ENCODE results near the gene MYL5.
A peak's percentile ranks its signal among the peaks of the same experiment; 100 is the strongest.
"Not testable (repeated sequence)": the region's sequence is repeated elsewhere in the genome, so short reads cannot be mapped to it uniquely, and the experiment has no call there.

MYL5 gene

DNA sequence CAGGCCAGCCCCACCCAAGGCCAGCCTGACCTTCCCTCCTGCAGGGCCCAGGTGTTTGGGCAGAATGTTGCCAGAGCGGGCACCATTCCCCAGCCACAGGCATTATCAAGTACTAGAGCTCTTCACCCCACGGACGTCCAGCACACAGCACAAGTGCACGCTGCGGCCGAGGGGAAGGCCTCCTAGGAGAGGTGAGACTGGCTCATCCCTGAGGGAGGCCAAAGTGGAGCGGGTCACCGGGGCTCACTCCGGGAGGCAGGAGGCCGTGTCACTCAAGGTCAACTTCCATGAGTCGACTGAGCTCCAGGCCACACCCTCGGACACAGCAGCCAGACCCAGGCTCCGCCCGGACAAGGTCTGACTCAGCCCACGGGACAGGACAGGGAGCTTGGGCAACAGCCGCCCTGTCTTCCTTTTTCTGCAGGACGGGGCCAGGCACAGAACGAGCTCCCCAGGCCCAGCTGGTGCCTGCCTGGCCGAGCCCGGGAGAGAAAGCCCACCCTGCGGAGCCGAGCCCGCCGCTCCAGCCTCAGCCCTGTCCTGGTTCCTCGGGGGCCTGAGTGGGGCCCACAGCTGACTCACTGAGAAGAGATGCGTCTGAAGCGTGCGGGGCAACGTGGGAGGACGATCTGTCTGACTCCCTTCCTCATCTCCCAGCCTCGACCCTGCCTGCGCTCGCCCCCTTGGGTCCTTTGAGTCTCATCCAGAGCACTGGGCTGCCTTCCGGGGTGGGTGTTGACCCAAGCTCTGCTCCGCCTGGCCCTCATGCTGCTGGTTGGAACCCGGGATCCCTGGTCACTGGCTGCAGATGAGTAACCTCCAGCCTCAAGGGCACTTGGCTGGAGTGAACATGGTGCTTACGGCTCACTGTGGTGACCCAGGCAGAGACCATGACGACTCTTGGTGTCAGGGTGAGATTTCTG lies 13.0 kb downstream of the MYL5 start:
- no peak for DNase-seq

DNA sequence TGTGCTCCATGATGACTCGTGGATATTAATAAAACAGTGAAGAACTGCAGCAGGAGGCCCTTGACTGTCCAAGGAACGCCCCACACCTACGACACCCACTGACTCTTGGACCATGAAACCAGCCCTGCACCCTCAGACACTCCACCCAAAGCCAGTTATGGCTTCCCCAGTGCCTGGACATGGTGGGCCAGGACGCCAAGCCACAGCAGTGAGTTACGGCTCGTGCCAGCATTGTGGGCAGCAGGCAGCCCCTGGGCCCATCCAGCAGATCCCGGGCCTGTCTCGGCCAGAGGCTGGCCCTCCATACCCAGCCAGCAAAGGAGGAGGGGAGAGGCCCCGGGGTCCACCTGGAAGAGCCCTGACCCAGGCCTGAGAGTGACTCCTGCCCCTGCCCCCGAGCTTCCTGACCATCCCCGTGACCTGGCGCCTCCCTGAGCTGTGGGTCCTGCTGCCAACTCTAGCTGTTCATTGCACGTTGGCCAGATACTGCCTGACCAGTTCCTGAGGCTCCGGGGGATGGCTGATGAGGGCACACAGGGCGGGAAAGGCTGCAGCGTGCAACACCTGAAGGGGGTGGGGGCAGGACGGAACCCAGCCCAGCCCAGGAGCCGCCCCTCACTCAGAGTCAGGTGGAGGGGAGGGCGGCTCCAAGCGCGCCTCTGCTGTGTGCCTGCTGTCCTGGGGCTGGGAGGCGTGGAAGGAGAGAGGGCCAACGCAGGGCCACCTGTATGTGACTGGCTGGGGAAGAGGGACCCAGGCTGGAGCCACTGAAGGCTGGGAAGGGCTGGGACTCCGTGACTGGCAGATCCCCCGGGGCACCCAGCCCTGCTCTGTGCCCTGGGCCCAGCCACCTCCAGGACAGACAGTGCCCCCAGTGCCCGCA lies 13.9 kb downstream of the MYL5 start:
- no peak for DNase-seq

DNA sequence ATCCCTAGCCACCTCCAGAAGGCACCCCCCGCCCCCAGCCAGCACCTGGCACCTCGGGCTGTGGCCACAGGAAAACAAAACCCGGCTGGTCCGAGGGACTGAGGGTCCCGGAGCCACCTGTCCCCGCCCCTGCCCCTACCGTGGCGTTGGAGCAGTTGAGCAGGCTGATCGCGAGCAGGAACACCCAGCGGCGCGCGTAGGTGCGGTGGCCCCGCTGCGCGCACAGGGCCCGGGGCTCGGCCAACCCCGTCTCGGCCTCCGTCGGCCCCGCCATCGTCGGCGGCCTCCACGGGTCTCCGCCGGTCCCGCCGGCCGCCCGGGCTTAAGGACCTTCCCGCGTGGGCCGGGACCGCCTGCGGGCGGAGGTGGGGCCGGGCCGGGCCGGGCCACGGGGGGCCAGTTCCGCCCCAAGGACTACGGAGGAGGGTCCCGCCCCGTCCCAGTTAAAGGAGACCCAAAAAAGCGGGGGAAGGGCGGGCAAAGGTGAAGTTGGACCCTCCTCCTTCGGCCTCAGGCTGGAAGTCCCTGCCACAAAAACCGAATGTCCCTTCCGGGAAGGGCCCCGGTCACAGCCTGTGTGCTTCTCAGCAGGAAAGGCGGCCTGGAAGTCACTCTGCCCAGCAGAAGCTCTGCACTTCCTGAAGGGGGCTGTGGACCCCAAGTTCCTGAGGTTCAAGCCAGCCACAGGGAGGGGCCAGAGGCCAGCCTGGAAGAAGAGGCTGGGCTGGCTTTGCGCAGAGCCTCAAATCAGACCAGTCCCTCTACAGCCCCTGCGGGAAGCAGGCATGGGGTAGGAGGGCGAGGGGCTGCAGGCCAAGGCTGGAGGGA lies 14.7 kb downstream of the MYL5 start, which contains the start of gene SLC49A3:
Gene SLC49A3, minus strand, starts transcription at position 298 of the 828 bp plus-strand sequence. Its CDS starts 24 bp downstream, at position 274.
- no peak for DNase-seq

DNA sequence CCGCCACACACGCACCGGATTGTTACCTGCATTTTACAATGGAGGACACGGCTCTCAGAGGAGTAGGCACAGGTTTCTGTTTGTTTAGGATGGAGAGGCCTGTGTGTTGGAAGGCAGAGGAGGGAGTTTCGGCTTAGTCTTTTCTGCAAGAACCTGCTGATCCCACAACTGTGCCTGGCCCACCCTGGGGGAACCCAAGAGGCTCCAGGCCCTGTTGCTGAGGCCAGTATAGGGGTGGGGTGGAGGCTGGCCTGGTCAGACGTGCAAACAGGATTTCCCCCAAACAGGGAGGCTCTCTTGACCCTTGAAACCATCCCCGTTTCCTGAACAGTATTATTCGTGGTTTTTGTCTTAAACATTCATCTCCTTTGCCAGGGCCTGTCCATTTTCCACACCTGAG lies 15.4 kb downstream of the MYL5 start:
- DNase-seq: no peak

DNA sequence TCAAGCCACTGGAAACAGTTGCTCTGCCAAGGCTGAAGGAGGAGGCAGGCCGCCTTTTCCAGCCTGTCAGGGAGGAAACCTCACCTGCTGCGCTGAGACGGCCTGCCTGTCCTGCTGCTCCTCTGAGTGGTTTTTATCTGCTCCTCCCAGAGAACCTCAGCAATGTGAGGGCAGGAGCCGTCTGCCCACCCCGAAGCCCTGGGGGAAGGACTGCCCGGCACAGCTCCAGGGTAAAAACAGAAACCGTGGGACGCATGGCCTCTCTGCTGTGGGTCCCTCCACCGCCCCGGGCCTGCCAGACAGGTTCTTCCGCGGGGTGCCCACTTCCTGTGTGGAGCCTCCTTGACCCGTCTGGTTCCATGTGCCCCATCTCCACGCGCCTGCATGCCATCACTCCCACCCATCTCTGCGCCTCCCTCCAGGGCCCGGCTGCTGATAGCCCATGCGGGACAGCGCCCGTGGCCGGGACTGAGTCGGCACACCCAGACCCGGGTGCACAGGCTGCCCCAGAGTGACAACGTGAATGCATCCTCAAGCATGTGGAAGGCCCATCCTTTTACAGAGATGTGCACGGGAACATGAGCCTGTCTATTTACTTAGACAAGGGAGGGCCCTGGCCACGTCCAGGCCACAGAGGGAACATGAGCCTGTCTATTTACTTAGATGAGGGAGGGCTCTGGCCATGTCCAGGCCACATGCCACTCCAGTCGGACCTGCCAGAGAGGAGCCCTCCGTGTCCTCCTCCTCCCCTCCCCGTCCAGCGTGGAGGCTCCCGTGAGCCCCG lies 18.6 kb downstream of the MYL5 start:
- no peak for DNase-seq

DNA sequence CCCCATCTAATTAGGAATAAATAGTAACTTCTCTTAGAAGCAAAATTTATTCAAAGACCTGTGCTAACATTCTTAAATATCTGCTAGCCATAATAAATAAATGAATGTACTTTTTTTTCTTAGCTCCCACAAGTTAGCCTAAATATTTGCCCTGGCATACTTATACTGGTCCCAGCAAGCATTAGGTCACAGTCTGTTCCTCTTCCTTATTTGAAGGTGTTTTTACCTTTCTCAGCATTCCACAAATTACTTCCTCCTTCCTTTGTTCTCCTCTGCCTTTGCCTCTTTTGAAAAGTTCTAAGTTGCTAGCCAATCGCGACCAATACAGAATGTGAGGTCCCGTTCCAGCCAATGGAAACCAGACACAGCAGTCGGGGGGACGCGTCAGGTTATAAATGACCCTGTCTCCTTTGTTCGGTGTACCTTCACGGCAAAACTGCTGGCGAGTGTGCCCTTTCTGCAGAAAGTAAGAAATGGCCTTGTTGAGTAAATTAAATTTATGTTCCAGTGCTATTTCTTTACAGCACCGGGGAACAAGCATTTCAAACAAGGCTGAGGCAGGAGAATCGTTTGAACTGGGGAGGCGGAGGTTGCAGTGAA lies 20.1 kb downstream of the MYL5 start:
- not testable (repeated sequence) for DNase-seq

DNA sequence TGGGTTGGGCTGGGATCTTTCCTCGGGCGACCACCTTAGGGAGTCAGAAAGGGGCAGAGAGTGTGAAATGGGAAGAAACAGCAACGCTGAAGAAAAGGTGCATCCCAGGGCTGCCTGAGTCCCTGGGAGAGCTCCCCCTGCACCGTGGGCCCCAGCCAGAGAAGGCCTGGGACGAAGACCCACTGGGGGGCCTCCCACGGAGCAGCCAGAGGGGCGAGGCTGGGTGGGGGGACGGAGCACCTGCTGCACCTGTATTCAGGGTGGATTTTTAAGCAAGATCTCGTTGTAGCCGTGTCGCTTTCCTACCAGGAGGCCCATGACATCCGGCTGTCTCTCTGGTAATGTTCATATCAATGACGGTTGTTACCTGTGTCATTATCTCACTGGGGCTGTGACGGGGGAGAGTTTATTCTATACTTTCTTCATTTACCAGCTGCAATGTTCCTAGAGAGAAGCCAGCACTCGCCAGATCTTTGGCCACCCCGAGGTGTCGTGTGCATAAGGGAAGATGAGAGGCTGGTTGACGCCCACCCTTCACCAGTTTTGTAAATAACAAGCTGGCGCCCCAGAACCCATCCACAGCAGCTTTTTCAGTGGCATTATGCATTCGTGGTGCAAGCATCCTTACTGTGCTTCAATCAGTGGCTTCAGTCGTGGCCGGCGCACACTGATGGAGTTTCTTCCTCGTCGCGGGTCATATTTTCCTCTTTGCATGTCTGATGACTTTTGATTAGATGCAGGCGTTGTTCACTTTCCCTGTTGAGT lies 25.7 kb downstream of the MYL5 start:
- no peak for DNase-seq

DNA sequence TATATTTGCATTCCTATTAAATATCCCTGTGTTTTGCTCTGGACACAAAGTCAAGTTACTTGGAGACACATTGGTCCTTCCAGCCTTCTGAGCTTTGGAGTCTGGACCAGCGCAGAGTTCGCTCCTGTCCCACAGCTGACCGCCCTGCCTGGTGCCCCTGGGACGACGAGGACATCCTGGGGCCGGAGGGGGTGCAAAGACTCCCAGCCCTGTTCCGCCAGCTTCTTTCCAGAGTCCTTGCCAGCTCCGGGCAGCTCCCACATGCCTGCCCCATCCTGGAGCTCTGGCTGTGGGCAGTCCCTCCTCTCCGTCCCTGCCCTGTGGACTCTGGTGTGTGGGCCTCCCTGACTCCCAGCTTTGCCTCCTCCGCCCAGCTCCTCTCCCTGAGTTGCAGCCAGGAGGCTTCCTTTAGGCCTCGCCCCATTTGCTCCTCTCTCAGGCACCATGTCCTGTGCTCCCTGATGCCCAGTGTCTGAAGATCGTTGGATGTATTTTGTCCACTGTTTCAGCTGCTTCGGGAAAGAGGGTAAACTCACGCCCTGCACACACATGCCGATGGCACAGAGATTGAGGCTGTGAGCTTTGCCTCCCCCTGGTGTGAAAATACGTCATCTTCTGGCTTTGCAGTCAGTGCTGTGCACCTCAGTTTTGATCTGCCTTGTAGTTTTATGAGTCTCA lies 26.4 kb downstream of the MYL5 start:
- DNase-seq: no peak

DNA sequence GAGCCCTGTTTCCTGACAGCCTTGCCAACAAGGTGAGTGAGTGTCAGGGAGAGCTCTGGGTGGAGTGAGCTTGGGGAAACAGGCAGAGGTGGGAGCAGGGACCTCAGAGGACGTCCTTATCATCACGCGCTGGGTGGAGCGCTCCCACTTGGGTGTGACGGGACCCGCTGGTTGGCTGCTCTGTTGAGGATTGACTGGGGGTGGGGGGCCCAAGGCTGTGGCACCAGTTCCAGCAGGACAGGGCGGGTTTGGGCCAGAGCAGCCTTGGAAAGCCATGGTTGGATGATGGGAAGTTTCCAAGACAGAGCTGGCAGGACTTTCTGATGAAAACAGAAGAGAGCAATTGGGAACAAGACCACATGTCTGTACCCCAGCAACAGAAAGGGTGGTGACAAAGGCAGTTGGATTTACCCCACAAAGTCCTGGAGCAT lies 28.3 kb downstream of the MYL5 start:
- no peak for DNase-seq

DNA sequence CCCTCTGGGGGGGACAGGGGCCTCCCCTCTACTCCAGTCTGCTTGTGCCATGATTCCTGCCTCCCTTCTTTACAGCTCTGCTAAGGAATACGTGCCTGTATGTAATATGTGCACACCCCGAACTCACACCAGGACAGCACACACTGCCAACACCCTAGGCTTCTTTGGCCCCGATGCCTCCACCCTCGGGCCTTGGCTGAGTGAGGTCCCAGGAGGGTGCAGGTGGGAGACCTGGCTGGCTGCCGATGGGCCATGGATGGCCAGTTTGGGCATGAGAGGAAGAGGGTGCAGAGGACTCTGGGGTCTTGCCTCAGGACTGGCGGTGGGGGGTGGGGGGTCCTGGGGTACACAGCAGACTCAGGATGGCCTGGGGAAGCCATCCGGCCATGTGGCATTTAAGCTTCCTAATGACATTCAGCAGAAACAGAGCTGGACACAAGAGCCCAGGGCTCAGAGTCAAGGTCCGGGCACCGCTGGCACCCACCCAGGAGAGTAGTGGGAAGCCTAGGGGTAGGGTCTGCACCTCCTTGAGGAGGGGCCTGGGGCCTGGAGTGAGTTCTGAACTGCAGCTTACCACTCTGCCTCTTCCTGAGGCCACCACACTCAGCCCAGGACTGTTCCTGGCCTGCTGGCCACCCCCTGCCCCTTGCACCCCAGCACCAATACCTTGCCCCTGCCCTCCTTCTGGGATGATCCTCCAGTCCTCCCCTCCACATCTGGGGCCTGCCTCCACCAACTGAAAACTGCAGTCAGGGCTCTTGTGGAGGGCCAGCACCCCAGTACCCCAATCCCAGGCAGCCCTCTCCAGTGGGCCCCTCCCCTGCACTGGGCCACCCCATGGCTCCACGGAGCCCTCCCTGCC lies 29.2 kb downstream of the MYL5 start:
- no peak for DNase-seq

DNA sequence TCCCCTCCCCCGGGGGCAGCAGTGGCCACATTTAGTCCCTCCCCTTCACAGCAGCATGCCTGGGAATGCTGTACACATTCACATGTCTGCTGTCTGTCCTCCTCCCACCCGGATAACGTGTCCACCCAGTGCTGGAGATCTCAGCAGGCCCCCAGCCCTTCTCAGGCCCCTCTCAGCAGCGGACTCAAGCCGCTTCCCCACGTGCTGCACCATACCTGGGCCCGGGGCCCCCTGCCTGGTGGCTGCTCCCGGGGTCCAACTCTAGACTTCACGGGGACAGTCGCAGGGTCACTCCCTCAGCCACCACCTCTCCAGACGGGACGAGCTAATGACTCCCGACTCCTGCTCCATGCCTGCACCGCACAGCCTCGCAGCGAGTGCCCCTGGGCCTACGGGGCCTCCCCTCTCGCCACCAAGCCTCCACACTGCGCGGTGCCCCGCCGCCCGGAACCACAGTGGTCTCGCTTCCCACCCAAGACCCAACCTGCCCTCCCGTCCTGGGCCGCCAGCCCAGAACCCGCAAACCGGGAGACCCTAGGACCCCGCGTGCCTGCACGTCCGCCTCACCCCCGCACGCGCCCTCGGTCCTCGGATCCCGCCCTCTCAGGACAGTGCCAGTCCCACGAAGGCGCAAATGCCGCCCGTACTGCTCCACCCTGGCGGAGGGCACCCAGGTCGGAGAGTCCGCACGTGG lies 30.0 kb downstream of the MYL5 start:
- no peak for DNase-seq

DNA sequence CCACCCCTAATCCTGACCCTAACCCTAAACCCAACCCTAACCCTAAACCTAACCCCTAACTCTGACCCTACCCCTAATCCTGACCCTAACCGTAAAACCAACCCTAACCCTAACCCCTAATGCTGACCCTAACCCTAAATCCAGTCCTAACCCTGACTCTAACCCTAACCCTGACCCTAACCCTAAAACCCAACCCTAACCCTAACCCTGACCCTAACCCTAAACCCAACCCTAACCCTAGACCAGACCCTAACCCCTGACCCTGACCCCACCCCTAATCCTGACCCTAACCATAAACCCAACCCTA lies 30.6 kb downstream of the MYL5 start:
- no peak for DNase-seq

DNA sequence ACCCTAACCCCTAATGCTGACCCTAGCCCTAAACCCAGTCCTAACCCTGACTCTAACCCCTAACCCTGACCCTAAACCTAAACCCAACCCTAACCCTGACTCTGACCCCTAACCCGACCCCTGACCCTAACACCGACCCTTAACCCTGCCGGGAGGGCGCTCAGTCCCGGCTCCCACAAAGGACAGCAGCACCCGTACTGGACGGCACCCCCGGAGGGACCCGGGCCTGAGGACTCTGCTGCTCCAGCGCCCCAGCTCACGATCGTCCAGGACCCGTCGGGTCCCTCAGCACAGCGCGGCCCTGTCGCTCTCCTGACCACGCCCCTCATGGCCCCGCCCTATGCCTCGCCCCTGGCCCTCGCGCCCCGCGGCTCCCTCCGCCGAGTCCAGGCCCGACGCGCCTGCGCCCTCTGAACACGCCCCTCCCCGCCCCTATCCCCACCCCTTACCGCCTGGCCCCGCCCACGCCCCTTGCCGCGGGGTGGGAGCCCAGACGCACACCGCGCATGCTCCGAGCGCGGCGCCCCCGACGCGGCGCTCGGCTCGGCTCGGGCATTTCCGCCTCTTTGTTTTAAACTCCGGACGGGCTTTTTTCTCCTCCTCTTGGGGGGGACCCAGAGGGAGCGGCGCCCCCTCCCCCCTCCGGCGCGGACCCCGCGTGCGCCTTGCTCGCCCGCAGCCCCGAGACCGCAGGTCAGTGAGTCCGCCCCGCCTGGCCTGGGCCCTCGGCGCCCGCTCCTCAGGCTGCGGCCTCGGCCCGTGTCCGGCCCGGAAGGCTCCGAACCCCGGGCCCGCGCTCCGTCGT lies 31.1 kb downstream of the MYL5 start, which contains the start of gene PCGF3:
Gene PCGF3, plus strand, starts transcription at position 555 of the 805 bp plus-strand sequence. CDS start 27,849 bp downstream, outside the sequence.
- DNase-seq: peak; percentile 97

DNA sequence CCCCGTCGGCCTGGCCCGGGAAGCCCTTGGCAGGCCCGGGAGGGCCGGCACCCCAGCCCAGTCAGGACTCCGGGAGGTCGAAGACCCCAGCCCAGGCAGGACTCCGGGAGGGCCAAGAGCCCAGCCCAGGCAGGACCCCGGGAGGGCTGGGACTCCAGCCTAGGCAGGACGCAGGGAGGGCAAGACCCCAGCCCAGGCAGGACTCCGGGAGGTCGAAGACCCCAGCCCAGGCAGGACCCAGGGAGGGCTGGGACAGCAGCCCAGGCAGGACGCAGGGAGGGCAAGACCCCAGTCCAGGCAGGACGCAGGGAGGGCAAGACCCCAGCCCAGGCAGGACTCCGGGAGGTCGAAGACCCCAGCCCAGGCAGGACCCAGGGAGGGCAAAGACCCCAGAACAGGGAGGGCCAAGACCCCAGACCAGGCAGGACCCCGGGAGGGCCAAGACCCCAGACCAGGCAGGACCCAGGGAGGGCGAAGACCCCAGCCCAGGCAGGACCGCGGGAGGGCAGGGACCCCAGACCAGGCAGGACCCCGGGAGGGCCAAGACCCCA lies 31.8 kb downstream of the MYL5 start:
- DNase-seq: not testable (repeated sequence)

DNA sequence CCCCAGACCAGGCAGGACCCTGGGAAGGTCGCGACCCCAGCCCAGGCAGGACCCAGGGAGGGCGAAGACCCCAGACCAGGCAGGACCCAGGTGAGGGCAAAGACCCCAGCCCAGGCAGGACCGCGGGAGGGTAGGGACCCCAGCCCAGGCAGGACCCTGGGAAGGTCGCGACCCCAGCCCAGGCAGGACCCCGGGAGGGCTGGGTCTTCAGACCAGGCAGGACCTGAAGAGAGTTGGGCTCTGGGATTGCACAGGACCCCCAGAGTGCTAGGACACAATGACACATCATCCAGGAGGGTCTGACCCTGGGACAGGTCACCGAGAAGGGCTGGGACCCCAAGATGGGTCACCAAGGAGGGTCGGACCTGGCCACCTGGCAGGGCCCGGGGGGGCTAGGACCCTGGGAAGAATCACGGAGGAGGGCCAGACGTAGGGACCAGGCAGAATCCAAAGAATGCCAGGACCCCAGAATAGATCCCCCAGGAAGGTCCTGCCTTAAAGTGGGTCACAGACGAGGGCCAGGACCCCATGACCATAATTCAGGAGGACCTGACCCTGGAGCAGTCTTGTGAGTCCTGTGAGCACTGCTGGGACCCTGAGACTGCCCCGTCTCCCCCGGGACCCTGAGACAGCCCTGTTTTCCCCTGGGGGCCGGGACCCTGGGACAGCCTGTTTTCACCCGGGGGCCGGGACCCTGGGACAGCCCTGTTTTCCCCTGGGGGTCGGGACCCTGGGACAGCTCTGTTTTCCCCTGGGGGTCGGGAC lies 32.7 kb downstream of the MYL5 start:
- DNase-seq: no peak

DNA sequence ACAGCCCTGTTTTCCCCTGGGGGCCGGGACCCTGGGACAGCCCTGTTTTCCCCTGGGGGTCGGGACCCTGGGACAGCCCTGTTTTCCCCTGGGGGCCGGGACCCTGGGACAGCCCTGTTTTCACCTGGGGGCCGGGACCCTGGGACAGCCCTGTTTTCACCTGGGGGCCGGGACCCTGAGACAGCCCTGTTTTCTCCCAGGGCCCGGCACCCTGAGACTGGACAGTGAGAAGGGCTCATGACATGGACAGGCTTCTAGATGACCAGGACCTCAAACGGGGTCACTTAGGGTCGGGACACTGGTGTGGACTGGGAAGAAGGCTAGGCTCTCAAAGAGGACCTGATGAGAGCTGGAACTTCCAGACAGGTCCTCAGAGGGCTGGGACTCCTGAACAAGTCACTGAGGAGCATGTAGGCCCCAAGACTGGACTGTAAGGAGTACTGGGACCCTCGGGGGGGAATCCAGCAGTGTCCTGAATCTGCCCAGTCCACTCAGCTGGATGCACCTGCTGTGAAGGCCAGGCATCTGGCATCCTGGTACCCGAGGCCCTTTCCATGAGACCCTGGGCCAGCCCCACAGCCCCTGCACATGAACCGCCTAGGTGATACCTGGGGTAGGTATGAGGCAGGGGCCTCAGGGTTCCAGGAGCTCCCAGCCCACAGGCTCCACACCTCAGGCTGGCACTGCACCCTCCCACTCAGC lies 33.7 kb downstream of the MYL5 start:
- no peak for DNase-seq

All from activated T-cell treated with anti-CD3 and anti-CD28 coated beads, Interleukin-2, amount 50 U/mL, for 1 hour (primary cell).